Ovary (tissue), 9 donors: ENCODE data around the gene CFAP61. TPM values are rescaled to one million over a fixed set of nuclear protein-coding genes. Genes with fewer than 3 reads are reported as not detected.

Experiments
- DNase-seq, 5 donors: peaks; one replicate each; pipeline ENCODE4 v3.0.0-alpha.2; 2019 to 2020
- H3K27ac ChIP-seq, 2 donors: fragments of 200-600 bp; one replicate each; pipeline versions ENCODE4 v1.5.1 to v1.8.0; 2019 to 2022
- H3K27me3 ChIP-seq: fragments of 200-600 bp; one replicate; pipeline ENCODE4 v1.8.0; 2022
- H3K36me3 ChIP-seq: fragments of 200-600 bp; sonication (generic); one replicate; pipeline ENCODE4 v1.5.1; 2019
- H3K4me1 ChIP-seq: one replicate; pipeline ENCODE4 v1.8.1; 2013; ENCODE audit warnings: mild to moderate bottlenecking, moderate library complexity; ENCODE audit not compliant: insufficient read depth
- H3K4me3 ChIP-seq: fragments of 200-600 bp; sonication (generic); one replicate; pipeline ENCODE4 v1.5.1; 2017
- H3K9me3 ChIP-seq, 2 donors: fragments of 200-600 bp in 1 of 2; sonication (generic) in 1 of 2; one replicate each; pipeline versions ENCODE4 v1.5.1 to v1.8.1; 2013 to 2019; ENCODE audit warnings: mild to moderate bottlenecking in 1 of 2, moderate library complexity in 1 of 2
- CTCF ChIP-seq, 3 donors: fragments of 450-650 bp in 2 of 3; fragments of 200-600 bp in 1 of 3; IDR thresholded peaks; one replicate each; pipeline versions ENCODE4 v1.5.1 to v1.8.0; 2016 to 2022; ENCODE audit warnings: antibody characterized with exemption in 3 of 3, mild to moderate bottlenecking in 1 of 3
- EP300 ChIP-seq: sonication (generic); formaldehyde crosslinking; IDR thresholded peaks from one replicate; pipeline ENCODE4 v1.6.1; 2017; ENCODE audit warnings: antibody characterized with exemption
- POLR2A ChIP-seq: fragments of 450-650 bp; IDR thresholded peaks from one replicate; pipeline ENCODE4 v1.6.1; 2017; ENCODE audit warnings: antibody characterized with exemption, mild to moderate bottlenecking, moderate library complexity
- WGBS, 3 donors: extraction: QIAGEN DNeasy Blood & Tissue Kit in 1 of 3; methylation state at CpG; one replicate each; pipeline versions ENCODE4 v1.1.5 to v1.1.7; 2013 to 2017; 5-methylcytosine and 5-hydroxymethylcytosine counted together
- intact Hi-C, 4 donors: fragments of 100-400 bp; cut with DNase I; formaldehyde crosslinking; loops; one replicate each; pipeline versions ENCODE4 v1.11.0 to v1.15.1; 2022 to 2023
- polyA plus RNA-seq, 2 donors: library from polyadenylated mRNA; stranded (reverse); fragments of 200-250 nt in 1 of 2; fragments of 350-450 nt in 1 of 2; fragmentation: Illumina TruSeq in 1 of 2; extraction: RNeasy Lipid Tissue Mini Kit (QIAGEN cat#74804) in 1 of 2; gene quantifications; one replicate each; pipeline ENCODE4 v1.2.3, GENCODE V29; 2013 to 2014
- total RNA-seq, 7 donors: library from RNA; depleted of rRNA in 2 of 7; stranded (reverse); fragments of >200 nt in 2 of 7; fragmentation: NEBNext Ultra II Directional in 3 of 7; extraction: Animal tissue kit (Norgen Biotek cat#: 25700) in 3 of 7; gene quantifications; one replicate each; pipeline versions ENCODE4 v1.1.0 to v1.2.4, GENCODE V29; 2016 to 2023
- donor health status: DM: no; HTN: no; CAD: no; lungs with moderate emphysema.
- donor health status: DM: no; HTN: no; CAD: no.
- donor health status: Bipolar disorder and iron deficiency.
- donor health status: DM: yes; HTN: yes; CAD: no.
- donor health status: DM: no; HTN: no; CAD: no.
- donor health status: DM: yes; HTN: yes; CAD: no.

CFAP61 gene
- total and polyA plus RNA-seq, 9 donors = 0.12 to 13.1 (median 0.96) TPM; not detected in 1

GRCh38 chr20:20201124-20201523, 148.8 kb downstream of the CFAP61 start:
- intact Hi-C loops = no loop called here
- H3K9me3 ChIP-seq = no peaks in the 10 kb centered on the region
- no peak for DNase-seq
- no peaks in the 10 kb centered on the region for H3K36me3 ChIP-seq
- no peak overlapping the region for H3K27ac ChIP-seq
- TF ChIP-seq CTCF (IDR thresholded peaks at IDR 0.05) = no peak
- no peak for TF ChIP-seq POLR2A
- TF ChIP-seq EP300 = no peak
- WGBS, 3 donors = 62 to 69% (median 64%) methylated on average over 3 of the region's 3 CpGs
- no peaks in the 10 kb centered on the region for H3K27me3 ChIP-seq
- H3K4me3 ChIP-seq = no peak overlapping the region
- H3K4me1 ChIP-seq = no peaks in the 10 kb centered on the region

GRCh38 chr20:20201639-20202038, 149.3 kb downstream of the CFAP61 start:
- DNase-seq = no peak
- no peak overlapping the region for H3K4me3 ChIP-seq
- no peaks in the 10 kb centered on the region for H3K4me1 ChIP-seq
- intact Hi-C loops = no loop called here
- no peaks in the 10 kb centered on the region for H3K27me3 ChIP-seq
- WGBS, 3 donors = 47 to 56% (median 54%) methylated on average over 7 of the region's 7 CpGs
- no peak overlapping the region for H3K27ac ChIP-seq
- TF ChIP-seq POLR2A (no peak), EP300 (no peak), CTCF (IDR thresholded peaks at IDR 0.05) (no peak)
- no peaks in the 10 kb centered on the region for H3K36me3 ChIP-seq
- no peaks in the 10 kb centered on the region for H3K9me3 ChIP-seq

- 66 to 74% (median 68%) methylated on average over 8 of the region's 8 CpGs for WGBS, 3 donors
- Histone ChIP-seq H3K27ac (no peak overlapping the region), H3K9me3 (no peaks in the 10 kb centered on the region), H3K4me1 (no peaks in the 10 kb centered on the region), H3K36me3 (no peaks in the 10 kb centered on the region), H3K27me3 (no peaks in the 10 kb centered on the region), H3K4me3 (no peak overlapping the region)
- no peak for DNase-seq
- TF ChIP-seq POLR2A (no peak), EP300 (no peak), CTCF (IDR thresholded peaks at IDR 0.05) (no peak)
- intact Hi-C loops = no loop called here
These were observed 150.4 kb downstream of the CFAP61 start for GRCh38 chr20:20202768-20203167.

- Histone ChIP-seq H3K27me3 (no peaks in the 10 kb centered on the region), H3K4me1 (no peaks in the 10 kb centered on the region), H3K36me3 (no peaks in the 10 kb centered on the region), H3K27ac (no peak overlapping the region), H3K9me3 (no peaks in the 10 kb centered on the region), H3K4me3 (no peak overlapping the region)
- no peak for DNase-seq
- no peak for TF ChIP-seq EP300
- TF ChIP-seq CTCF (IDR thresholded peaks at IDR 0.05) = no peak
- no peak for TF ChIP-seq POLR2A
- intact Hi-C loops = no loop called here
- WGBS, 3 donors = 53 to 76% (median 62%) methylated on average over 2 of the region's 2 CpGs
These were observed 151.5 kb downstream of the CFAP61 start for GRCh38 chr20:20203784-20204183.

- no peak for DNase-seq
- no peaks in the 10 kb centered on the region for H3K9me3 ChIP-seq
- H3K27ac ChIP-seq = no peak overlapping the region
- no peaks in the 10 kb centered on the region for H3K36me3 ChIP-seq
- 51 to 58% (median 58%) methylated on average over 2 of the region's 2 CpGs for WGBS, 3 donors
- intact Hi-C loops = no loop called here
- no peaks in the 10 kb centered on the region for H3K4me1 ChIP-seq
- H3K4me3 ChIP-seq = no peak overlapping the region
- TF ChIP-seq CTCF (IDR thresholded peaks at IDR 0.05) = no peak
- TF ChIP-seq POLR2A = no peak
- TF ChIP-seq EP300 = no peak
- H3K27me3 ChIP-seq = no peaks in the 10 kb centered on the region
These were observed 151.9 kb downstream of the CFAP61 start for GRCh38 chr20:20204256-20204655.
